GM12873 (cell line): Measurements from ENCODE around the gene GRIK4.

Source experiments
- CTCF ChIP-seq: IDR thresholded peaks from 2 replicates; pipeline ENCODE4 v1.5.1; 2012; ENCODE audit warnings: low read depth, mild to moderate bottlenecking, moderate library complexity, low read length, control low read depth; ENCODE audit not compliant: insufficient read depth; ENCODE audit errors: missing control alignments

GRIK4 gene

GRCh38 chr11:120473503-120473902 is 38.0 kb upstream of the GRIK4 start:
- TF ChIP-seq CTCF, result no peak

GRCh38 chr11:120482149-120482548 is 29.4 kb upstream of the GRIK4 start:
- no peak for TF ChIP-seq CTCF

- no peak for TF ChIP-seq CTCF
Measured at GRCh38 chr11:120484722-120485121, 26.8 kb upstream of the GRIK4 start.

- TF ChIP-seq CTCF, result no peak
Measured at GRCh38 chr11:120486138-120486537, 25.4 kb upstream of the GRIK4 start.

GRCh38 chr11:120489799-120490198 is 21.7 kb upstream of the GRIK4 start:
- TF ChIP-seq CTCF, result no peak

GRCh38 chr11:120492486-120492885 is 19.1 kb upstream of the GRIK4 start:
- TF ChIP-seq CTCF, result no peak

- TF ChIP-seq CTCF, result no peak
Measured at GRCh38 chr11:120494595-120494994, 17.0 kb upstream of the GRIK4 start.

- no peak for TF ChIP-seq CTCF
Measured at GRCh38 chr11:120499088-120499487, 12.5 kb upstream of the GRIK4 start.
